ENCODE results near the gene OSBPL2.

DNA sequence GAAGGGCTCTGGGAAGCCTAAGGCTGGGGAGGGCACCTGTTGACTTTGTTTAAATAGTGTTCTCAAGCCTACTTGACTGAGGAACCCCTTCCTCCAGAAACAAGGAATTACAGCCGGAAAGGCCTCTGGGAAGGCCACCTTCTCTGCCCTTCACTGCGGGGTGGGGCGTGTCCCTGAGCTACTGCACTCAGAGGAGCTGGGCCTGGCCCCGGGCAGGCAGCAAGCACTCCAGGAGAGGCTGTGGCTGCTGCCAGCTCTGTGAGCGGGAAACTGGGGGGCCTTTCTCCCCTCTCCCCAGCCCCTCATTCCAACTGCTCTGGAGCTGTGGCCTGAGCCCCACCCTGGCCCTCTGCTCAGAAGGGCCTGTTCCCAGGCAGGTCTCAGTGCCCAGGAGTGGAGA lies 4.0 kb upstream of the OSBPL2 start:
- TF ChIP-seq, protein P1, sequence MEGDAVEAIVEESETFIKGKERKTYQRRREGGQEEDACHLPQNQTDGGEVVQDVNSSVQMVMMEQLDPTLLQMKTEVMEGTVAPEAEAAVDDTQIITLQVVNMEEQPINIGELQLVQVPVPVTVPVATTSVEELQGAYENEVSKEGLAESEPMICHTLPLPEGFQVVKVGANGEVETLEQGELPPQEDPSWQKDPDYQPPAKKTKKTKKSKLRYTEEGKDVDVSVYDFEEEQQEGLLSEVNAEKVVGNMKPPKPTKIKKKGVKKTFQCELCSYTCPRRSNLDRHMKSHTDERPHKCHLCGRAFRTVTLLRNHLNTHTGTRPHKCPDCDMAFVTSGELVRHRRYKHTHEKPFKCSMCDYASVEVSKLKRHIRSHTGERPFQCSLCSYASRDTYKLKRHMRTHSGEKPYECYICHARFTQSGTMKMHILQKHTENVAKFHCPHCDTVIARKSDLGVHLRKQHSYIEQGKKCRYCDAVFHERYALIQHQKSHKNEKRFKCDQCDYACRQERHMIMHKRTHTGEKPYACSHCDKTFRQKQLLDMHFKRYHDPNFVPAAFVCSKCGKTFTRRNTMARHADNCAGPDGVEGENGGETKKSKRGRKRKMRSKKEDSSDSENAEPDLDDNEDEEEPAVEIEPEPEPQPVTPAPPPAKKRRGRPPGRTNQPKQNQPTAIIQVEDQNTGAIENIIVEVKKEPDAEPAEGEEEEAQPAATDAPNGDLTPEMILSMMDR (IDR thresholded peaks at IDR 0.05) = no peak
- no peak for TF ChIP-seq POLR2A (IDR thresholded peaks at IDR 0.05)
